GM21447 (cell line): ENCODE results near the gene RNF150.

Experiments
- ATAC-seq: cut with Tn5 transposase; IDR thresholded peaks from one replicate; pipeline ENCODE4 v1.9.1; 2021; ENCODE audit not compliant: unreplicated experiment

The RNF150 gene

DNA sequence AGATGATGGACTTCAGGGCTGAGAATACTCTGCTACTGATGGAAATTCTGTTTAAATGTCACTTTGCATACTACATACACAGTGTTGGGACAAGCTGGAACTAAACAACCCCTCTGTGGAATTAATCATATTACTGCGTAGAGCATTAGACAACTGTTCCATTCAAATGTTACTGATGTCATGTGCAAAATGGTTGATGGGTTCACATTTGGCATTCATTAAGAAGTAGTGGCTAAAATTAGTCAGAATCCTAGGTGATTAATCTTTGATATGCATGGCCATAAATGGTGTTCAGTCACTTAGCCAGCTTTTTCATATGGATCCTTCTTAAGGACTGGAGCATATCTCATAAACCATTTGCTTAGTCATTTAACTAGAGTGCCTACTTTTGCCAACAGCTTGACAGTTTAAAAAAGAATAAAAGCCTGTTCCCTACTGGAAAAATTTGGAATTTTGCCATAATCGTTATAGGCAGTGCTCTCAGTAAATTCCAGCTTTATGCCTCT, 105.2 kb downstream of the RNF150 start:
- ATAC-seq, result no peak

- no peak for ATAC-seq
Measured at GRCh38 chr4:141027421-141027820, 105.8 kb downstream of the RNF150 start.

- no peak for ATAC-seq
Measured at GRCh38 chr4:141026900-141027299, 106.4 kb downstream of the RNF150 start.

DNA sequence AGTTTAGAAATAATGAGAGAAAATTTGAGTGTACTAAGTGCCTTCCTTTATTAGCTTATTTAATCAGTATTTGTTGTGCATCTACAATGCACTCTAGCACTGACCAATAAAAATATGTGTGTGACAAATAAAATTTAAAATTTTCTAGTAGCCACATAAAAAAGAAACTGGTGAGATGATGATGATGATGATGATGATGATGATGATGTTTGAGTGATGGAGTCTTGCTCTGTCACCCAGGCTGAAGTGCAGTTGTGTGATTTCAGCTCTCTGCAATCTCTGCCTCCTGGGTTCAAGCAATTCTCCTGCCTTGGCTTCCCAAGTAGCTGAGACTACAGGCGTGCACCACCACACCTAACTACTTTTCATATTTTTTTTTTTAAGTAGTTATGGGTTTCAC, 110.2 kb downstream of the RNF150 start:
- no peak for ATAC-seq

GRCh38 chr4:141022111-141022695, 111.1 kb downstream of the RNF150 start:
- no peak for ATAC-seq

DNA sequence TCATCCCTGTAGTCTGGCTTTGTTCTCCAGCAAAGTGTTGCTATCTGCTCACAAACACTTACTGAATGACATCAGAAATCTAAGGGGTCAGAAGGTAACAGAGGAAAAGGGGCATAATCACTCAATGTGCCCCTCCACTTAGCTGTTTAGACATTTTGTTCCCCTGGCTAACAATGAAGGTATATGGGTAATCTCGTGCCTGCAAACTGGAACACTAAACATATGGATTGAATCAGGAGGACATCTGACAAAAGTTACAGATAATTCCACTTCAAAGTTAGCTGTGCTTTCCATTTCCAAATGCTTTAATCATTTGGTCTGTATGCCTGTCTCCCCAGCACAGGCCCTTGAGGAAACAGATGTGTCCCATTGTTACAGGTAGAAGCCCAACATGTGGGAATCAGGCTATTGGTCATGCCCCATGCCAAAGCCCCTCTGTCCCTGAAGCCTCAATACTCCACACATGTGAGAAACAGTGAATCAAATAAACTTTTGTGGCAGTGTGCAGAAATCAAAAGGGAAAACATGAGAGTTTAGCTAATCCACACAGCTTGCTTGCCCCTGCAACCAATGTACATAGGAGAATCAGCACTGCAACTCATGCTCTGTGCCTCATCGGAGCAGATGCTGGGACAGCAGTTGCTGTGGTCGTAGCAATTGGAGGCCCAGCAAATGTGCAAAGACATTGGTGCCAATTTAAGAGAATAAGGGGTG, 111.7 kb downstream of the RNF150 start:
- ATAC-seq, result no peak

GRCh38 chr4:141020801-141021261, 112.4 kb downstream of the RNF150 start:
- no peak for ATAC-seq

- ATAC-seq, result no peak
Measured at GRCh38 chr4:141019768-141020167, 113.5 kb downstream of the RNF150 start.

DNA sequence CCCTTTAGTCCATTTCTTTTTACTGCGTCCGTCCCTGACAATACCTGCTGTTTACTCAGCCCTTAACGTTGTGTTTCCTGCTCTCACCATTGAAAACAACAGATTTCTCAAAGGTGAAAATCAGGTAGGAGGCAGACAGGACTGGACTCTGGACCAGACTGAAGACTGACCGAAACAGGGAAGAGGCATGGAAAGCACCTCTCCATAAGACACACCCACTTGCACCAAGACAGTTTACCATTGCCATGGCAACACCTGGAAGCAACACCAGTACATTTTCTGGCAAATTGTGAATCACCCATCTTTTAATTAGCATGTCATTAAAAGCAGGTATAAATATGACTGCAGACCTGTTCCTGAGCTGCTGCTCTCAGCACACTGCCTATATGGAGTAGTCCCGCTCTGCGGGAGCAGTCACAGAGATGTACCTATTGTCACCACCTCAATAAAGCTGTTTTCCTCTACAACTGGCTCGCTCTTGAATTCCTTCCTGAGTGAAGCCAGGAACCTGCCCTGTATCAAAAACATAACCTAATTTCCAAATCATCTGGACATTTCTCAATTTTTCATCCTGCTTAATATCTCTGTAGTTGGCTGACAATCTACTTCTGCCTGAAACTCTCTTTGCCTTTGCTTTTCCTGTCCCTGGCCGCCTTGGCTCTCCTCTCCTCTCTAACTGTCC, 117.0 kb downstream of the RNF150 start:
- no peak for ATAC-seq

- no peak for ATAC-seq
Measured at GRCh38 chr4:141013899-141014298, 119.4 kb downstream of the RNF150 start.

GRCh38 chr4:141011901-141012315, 121.4 kb downstream of the RNF150 start:
- no peak for ATAC-seq

DNA sequence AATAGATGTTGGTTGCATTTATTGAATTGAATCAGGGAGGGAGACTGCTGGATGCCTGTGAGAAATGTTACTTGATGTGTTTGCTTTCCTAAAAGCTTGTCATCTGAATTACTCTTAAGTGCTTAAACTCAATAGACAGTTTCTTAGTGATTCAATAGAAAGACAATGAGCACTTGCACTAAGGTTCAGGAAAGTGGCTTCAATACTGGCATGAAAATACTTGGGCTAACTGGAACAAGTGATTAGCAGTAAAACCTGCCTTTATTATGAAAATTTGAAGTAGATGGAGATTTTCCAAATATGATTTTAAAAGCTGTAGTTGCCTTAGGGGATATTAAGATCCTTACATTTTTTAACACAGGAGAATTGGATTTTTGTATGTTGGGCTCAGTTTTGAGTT, 123.3 kb downstream of the RNF150 start:
- no peak for ATAC-seq

DNA sequence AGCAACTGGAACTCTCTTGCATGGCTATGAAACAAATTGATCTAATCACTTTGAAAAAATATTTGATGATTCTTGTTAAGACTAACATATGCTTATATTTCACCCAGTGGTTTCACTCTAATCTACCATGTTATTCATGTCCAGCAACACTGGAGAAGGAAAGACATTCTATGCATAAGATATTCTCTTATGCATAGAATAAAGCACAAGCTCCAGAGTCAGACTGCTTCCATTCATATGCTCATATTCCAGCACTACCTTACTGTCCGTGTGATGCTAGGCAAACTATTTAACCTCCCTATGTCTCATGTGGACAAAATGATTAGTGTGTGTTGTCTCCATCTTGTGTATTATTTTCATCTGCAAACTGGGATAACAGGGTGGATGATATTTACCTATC, 124.1 kb downstream of the RNF150 start:
- no peak for ATAC-seq

- no peak for ATAC-seq
Measured at GRCh38 chr4:141006242-141006802, 126.9 kb downstream of the RNF150 start.

DNA sequence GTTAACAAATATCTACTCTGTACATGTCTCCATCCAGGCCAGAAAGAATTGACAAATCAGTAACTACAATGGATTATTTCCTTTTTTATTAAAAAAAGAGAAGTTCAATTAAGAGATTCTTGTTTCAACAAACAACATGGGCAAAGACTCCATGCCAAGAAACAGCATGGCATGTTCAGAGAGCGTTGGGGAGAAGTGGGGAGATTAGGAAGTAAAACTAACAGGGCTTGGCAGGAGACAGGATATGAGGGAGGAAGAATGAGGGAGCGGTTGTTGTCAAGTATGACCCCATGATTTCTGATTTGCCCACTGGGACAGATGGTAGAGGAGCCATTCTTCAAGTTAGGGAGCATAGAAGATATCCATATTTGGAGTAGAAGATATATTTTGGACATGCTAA, 128.4 kb downstream of the RNF150 start:
- no peak for ATAC-seq

DNA sequence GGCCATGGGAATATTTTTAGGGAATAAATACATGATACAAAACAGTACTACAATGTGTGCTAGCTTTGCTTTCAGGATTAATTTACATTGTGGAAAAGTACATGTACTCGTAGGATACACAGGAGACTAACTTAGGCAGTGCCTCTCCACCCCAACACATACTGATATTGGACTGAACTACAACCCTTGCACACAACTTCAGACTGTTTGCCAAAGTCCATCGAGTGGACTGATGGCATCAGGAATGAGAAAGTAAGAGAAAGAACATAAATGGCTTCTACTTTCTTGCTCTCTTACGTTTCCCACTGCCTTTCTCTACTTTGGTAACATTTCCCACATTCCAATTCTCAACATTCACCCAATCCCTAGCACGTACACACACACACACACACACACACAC, 130.1 kb downstream of the RNF150 start:
- ATAC-seq, result no peak

DNA sequence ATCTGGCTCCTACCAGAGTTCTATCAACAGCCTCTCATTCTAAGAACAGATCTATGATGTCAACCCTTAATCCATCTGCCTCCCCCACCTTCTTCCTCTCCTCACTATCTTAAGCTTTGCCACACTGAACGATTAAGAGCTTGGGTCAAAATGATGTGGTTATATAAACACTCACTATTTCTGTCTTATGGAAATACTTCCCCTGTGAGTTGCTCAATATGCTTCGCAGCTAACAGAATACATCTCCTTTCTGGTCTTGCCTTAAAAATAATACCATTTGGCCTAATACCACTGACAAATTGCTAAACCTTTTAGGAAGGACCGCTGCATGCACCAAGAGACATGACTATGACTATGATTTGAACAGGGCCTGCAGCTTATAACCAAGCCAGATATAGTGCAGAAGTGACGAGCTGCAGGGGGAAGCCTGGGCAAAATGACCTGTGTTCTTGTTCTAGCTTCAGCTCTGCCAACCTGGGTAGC, 130.9 kb downstream of the RNF150 start:
- ATAC-seq, result no peak

DNA sequence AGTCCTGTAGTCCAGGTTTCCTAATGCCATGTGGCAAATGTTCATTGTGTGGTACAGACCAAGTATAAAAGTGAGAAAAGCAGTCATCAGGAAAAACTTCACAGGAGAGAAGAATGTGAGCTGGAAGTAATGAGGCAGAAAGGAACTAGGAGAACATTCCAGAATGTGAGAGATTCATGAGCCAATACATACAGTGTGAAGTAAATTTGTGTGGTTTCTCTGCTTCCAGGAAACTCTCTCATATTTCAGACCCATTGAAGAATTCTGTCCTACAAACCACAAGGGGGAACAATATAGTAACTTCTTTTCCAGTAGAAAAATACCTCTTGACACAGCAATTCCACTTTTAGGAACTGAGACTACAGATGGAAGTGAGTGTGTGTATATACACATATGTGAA, 136.5 kb downstream of the RNF150 start:
- no peak for ATAC-seq

GRCh38 chr4:140995058-140995457, 138.2 kb downstream of the RNF150 start:
- ATAC-seq, result no peak

GRCh38 chr4:140994015-140994414, 139.3 kb downstream of the RNF150 start:
- ATAC-seq, result no peak

GRCh38 chr4:140993370-140993769, 139.9 kb downstream of the RNF150 start:
- no peak for ATAC-seq

DNA sequence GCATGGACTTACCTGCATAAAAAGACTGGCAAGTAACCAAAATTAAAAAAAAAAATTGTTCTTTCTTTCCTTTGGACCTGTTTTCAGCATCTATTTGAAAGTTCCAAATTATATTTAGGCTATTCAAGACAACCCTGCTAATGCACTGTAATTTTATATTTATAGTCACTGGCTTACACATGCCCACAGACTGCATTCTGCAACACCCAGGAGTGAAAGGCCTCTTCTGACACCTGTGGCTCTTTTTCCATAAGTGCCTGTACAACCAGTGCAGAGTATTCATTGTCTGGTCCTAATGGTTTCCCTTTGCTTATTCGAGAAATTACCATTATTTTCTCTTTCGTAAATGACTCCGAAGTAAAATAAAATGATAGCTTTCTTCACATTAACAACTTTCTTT, 143.3 kb downstream of the RNF150 start:
- ATAC-seq, result no peak
